Activated naive CD8-positive, alpha-beta T cell treated with anti-CD3 and anti-CD28 coated beads for 36 hours (primary cell): ENCODE data around the gene WNK3. TPM values are rescaled to one million over a fixed set of nuclear protein-coding genes. Genes with fewer than 3 reads are reported as not detected.

ENCODE experiments used
- DNase-seq: peaks from one replicate; pipeline ENCODE4 v3.0.0; 2021
- H3K27ac Mint-ChIP-seq: one replicate; pipeline ENCODE4 v1.8.0; 2022; ENCODE audit warnings: mild to moderate bottlenecking, moderate library complexity, mixed read lengths
- H3K27me3 Mint-ChIP-seq: one replicate; pipeline ENCODE4 v1.8.0; 2022; ENCODE audit warnings: mild to moderate bottlenecking, mixed read lengths
- H3K36me3 Mint-ChIP-seq: one replicate; pipeline ENCODE4 v1.8.0; 2021; ENCODE audit warnings: mild to moderate bottlenecking, mixed read lengths
- H3K4me1 Mint-ChIP-seq: one replicate; pipeline ENCODE4 v1.8.0; 2021; ENCODE audit warnings: mixed read lengths
- H3K4me3 Mint-ChIP-seq: one replicate; pipeline ENCODE4 v1.8.0; 2022; ENCODE audit warnings: mild to moderate bottlenecking, moderate library complexity, mixed read lengths
- H3K9me3 Mint-ChIP-seq: one replicate; pipeline ENCODE4 v1.8.0; 2022; ENCODE audit warnings: mixed read lengths
- total RNA-seq, 2 experiments: library from RNA; stranded (reverse); gene quantifications; one replicate each; pipeline ENCODE4 v1.2.3, GENCODE V29; 2021

WNK3 gene
- total RNA-seq, 2 experiments from 2014 or later, result 0.64 to 1.0 TPM

DNA sequence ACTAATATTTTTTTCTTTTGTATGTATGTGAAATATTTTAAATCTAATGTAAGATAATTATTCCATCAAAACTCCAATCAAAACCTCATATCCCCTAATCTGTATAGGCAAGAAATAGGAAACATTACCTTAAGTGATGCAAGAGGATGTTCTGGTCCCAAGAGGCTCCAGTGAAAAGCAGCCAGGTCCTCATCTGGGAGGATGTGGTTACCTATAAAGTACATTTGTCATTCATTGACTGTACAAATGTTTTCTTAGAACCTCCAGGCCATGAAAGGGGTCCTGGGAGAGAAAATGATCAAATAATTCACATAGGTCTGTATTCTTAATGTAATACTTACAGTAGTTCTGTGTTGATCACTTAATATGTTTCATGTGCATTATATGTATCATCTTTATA is 200.3 kb downstream of the WNK3 start:
- no peaks in the 10 kb centered on the region for H3K9me3 Mint-ChIP-seq
- no peaks in the 10 kb centered on the region for H3K27me3 Mint-ChIP-seq
- peaks cover 7% of the 10 kb centered on the region for H3K36me3 Mint-ChIP-seq
- H3K4me1 Mint-ChIP-seq, result no peaks in the 10 kb centered on the region
- H3K27ac Mint-ChIP-seq, result no peak overlapping the region
- H3K4me3 Mint-ChIP-seq, result no peak overlapping the region
- DNase-seq, result no peak

Other genes with a start within 250 kb of the WNK3 start
- gene FAM120C, start 174.8 kb downstream of the WNK3 start, total RNA-seq, result 1 to 10 TPM; 7.4 to 8.0 TPM
- gene TSR2, start 82.4 kb upstream of the WNK3 start, total RNA-seq, result 10 to 100 TPM; 50.5 to 53.4 TPM
- under 1 TPM; 0.10 to 0.19 TPM for gene FGD1, start 138.2 kb upstream of the WNK3 start, total RNA-seq
- 10 to 100 TPM; 91.2 to 91.8 TPM for gene GNL3L, start 172.2 kb upstream of the WNK3 start, total RNA-seq